Body of pancreas (tissue), 4 donors: ENCODE measurements around the gene ADGRB3. TPM values are rescaled to one million over a fixed set of nuclear protein-coding genes. Genes with fewer than 3 reads are reported as not detected.
"Not testable (repeated sequence)": the region's sequence is repeated elsewhere in the genome, so short reads cannot be mapped to it uniquely, and the experiment has no call there.

Experiments used
- ATAC-seq: fragments of 150-250 bp; one replicate; pipeline ENCODE4 v1.9.1; 2016
- DNase-seq, 4 donors: peaks; one replicate each; pipeline ENCODE4 v3.0.0-alpha.2; 2019
- H3K27ac ChIP-seq, 4 donors: fragments of 200-600 bp; sonication (generic); 1 replicate in 3 of 4; 2 replicates in 1 of 4; pipeline versions ENCODE4 v1.5.1 to v1.6.1; 2016 to 2019; ENCODE audit warnings: mild to moderate bottlenecking in 1 of 4, mixed read lengths in 1 of 4, moderate library complexity in 1 of 4
- H3K27me3 ChIP-seq, 2 donors: fragments of 200-600 bp; sonication (generic); one replicate each; pipeline ENCODE4 v1.6.0; 2016; ENCODE audit warnings: mild to moderate bottlenecking in 1 of 2
- H3K36me3 ChIP-seq, 2 donors: fragments of 200-600 bp; sonication (generic); replicated peaks in 1 of 2; 2 replicates each; pipeline ENCODE4 v1.5.1; 2016; ENCODE audit warnings: low read depth in 2 of 2; ENCODE audit not compliant: insufficient read depth in 1 of 2
- H3K4me1 ChIP-seq: fragments of 200-600 bp; sonication (generic); one replicate; pipeline ENCODE4 v1.6.0; 2016
- H3K4me3 ChIP-seq, 2 donors: fragments of 200-600 bp; sonication (generic); 1 replicate in 1 of 2; 2 replicates in 1 of 2; pipeline ENCODE4 v1.5.1; 2016 to 2019
- H3K9me3 ChIP-seq, 3 donors: fragments of 200-600 bp; sonication (generic); 1 replicate in 2 of 3; 2 replicates in 1 of 3; pipeline ENCODE4 v1.5.1; 2016
- POLR2A ChIP-seq, 3 donors: fragments of 450-650 bp; IDR thresholded peaks; one replicate each; pipeline ENCODE4 v1.6.1; 2016; ENCODE audit warnings: antibody characterized with exemption in 3 of 3, mild to moderate bottlenecking in 2 of 3
- WGBS, 2 donors: methylation state at CpG; one replicate each; pipeline ENCODE4 v1.1.5; 2017; 5-methylcytosine and 5-hydroxymethylcytosine counted together
- intact Hi-C: fragments of 100-400 bp; cut with DNase I; formaldehyde crosslinking; loops from one replicate; pipeline ENCODE4 v1.15.1; 2023
- total RNA-seq, 2 donors: library from RNA; depleted of rRNA; stranded (reverse); fragments of >200 nt; gene quantifications; one replicate each; pipeline ENCODE4 v1.1.0, GENCODE V29; 2016
- TF ChIP-seq, protein P1 (sequence below), 7 experiments: fragments of 450-650 bp in 4 of 7; fragments of 200-600 bp in 3 of 7; sonication (generic) in 3 of 7; IDR thresholded peaks; one replicate each; pipeline ENCODE4 v1.5.1; 2016 to 2019; ENCODE audit warnings: antibody characterized with exemption in 7 of 7

The ADGRB3 gene
- total RNA-seq, 2 donors from 2014 or later, result under 0.01 to 1.3 TPM

DNA sequence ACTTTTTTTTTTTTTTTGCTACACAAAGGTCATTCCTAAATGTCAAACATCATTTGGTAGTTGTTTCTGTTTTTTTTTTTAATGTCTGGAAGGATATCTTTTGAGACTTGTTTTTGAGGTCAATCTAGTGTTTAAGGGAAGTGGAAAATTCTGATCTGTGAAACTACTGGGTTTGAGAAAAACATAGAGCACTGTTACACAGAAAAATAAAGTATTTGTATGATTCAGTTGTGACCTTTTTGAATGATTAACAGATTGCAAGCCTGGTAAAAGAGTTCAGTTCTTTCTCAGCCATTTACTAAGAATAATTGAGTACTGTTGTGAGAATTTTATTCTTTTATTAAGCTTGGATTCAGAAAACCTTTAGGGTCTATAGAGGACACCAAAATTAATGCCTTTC, 276.7 kb downstream of the ADGRB3 start:
- intact Hi-C loops, result no loop called here
- no peak overlapping the region for H3K27ac ChIP-seq
- ATAC-seq (no peak), DNase-seq (no peak)
- no peaks in the 10 kb centered on the region for H3K36me3 ChIP-seq
- TF ChIP-seq, protein P1, sequence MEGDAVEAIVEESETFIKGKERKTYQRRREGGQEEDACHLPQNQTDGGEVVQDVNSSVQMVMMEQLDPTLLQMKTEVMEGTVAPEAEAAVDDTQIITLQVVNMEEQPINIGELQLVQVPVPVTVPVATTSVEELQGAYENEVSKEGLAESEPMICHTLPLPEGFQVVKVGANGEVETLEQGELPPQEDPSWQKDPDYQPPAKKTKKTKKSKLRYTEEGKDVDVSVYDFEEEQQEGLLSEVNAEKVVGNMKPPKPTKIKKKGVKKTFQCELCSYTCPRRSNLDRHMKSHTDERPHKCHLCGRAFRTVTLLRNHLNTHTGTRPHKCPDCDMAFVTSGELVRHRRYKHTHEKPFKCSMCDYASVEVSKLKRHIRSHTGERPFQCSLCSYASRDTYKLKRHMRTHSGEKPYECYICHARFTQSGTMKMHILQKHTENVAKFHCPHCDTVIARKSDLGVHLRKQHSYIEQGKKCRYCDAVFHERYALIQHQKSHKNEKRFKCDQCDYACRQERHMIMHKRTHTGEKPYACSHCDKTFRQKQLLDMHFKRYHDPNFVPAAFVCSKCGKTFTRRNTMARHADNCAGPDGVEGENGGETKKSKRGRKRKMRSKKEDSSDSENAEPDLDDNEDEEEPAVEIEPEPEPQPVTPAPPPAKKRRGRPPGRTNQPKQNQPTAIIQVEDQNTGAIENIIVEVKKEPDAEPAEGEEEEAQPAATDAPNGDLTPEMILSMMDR (IDR thresholded peaks at IDR 0.05), result no peak
- no peak for TF ChIP-seq POLR2A (IDR thresholded peaks at IDR 0.05)
- H3K27me3 ChIP-seq, result no peaks in the 10 kb centered on the region
- H3K4me1 ChIP-seq, result no peaks in the 10 kb centered on the region
- no peaks in the 10 kb centered on the region for H3K9me3 ChIP-seq
- no peak overlapping the region for H3K4me3 ChIP-seq

DNA sequence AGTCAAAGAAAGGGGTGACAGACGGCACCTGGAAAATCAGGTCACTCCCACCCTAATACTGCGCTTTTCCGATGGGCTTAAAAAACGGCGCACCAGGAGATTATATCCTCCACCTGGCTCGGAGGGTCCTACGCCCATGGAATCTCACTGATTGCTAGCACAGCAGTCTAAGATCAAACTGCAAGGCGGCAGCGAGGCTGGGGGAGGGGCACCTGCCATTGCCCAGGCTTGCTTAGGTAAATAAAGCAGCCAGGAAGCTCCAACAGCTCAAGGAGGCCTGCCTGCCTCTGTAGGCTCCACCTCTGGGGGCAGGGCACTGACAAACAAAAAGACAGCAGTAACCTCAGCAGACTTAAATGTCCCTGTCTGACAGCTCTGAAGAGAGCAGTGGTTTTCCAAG, 277.7 kb downstream of the ADGRB3 start:
- WGBS, 2 donors, result 88 to 89% methylated on average over 9 of the region's 9 CpGs
- H3K27me3 ChIP-seq, H3K27ac ChIP-seq, intact Hi-C loops, H3K9me3 ChIP-seq, ATAC-seq, DNase-seq, H3K4me1 ChIP-seq, H3K4me3 ChIP-seq, H3K36me3 ChIP-seq: not testable (repeated sequence)

DNA sequence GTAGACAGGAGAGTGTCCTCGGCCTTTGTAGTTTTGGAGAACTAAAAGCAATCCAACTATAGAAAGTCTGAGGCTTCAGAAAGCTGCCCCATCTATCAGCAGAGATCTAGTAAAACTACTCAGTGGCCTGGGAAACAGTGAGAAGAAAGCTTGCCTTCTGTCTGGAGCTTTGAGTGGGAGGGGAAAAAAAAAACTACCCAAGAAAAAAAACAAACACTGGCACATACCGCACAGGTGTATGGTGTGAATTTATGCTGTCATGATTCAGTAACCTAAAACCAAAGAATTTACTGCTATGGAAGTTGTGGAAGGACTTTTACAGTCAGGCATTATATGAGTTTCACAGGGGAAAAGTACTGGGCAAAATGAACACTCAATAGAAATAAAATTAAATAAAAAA, 280.5 kb downstream of the ADGRB3 start:
- DNase-seq, result no peak
- WGBS, 2 donors, result 41 to 43% methylated on average over 2 of the region's 2 CpGs
- no peaks in the 10 kb centered on the region for H3K4me1 ChIP-seq
- no peaks in the 10 kb centered on the region for H3K36me3 ChIP-seq
- no peaks in the 10 kb centered on the region for H3K27me3 ChIP-seq
- intact Hi-C loops, result no loop called here
- no peaks in the 10 kb centered on the region for H3K9me3 ChIP-seq
- H3K4me3 ChIP-seq, result no peak overlapping the region
- no peak for ATAC-seq
- TF ChIP-seq, protein P1 (IDR thresholded peaks at IDR 0.05), result no peak
- TF ChIP-seq POLR2A (IDR thresholded peaks at IDR 0.05), result no peak
- no peak overlapping the region for H3K27ac ChIP-seq

DNA sequence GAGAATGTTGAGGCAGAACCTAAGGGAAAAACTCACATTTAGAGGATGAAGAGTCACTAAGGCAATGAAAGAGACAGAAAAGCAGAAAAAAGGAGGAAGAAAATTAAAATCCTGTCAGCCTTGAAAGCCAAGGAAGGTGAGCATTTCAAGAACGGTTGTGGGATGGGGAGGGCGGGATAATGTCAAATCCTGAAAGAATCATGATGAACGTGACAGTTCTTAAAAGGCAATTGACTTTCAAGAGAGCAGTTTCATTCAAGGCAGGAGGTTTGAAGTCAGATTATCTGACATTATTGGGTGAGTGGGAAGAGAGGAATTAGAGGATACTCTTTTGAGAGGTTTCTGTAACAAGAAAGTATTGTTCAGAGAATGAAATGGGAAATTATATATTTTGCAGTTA, 284.5 kb downstream of the ADGRB3 start:
- ATAC-seq (no peak), DNase-seq (no peak)
- H3K27ac ChIP-seq, result no peak overlapping the region
- 60 to 64% methylated on average over 3 of the region's 3 CpGs for WGBS, 2 donors
- no peak overlapping the region for H3K4me3 ChIP-seq
- intact Hi-C loops, result no loop called here
- no peaks in the 10 kb centered on the region for H3K9me3 ChIP-seq
- no peaks in the 10 kb centered on the region for H3K36me3 ChIP-seq
- H3K4me1 ChIP-seq, result no peaks in the 10 kb centered on the region
- TF ChIP-seq, protein P1 (IDR thresholded peaks at IDR 0.05), result no peak
- no peak for TF ChIP-seq POLR2A (IDR thresholded peaks at IDR 0.05)
- no peaks in the 10 kb centered on the region for H3K27me3 ChIP-seq

DNA sequence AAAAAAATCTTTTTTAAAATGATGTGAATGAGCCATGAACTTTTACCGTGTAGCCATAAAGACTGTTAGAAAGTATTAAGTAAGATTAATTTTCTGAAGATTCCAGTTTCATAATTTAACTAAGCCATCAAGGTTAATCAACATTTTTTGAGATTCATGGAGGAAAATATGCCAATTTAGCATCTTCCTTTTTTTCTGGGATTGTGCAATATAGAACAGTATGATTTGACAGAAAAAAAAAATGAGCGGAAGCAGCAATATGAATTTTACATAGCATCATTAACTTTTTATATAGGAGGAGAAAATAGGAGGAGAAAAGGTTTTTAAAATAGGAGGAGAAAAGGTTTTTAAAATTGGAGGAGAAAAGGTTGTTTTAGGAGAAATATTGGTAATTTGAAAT, 306.3 kb downstream of the ADGRB3 start:
- intact Hi-C loops, result no loop called here
- 85 to 87% methylated on average over 2 of the region's 2 CpGs for WGBS, 2 donors
- no peaks in the 10 kb centered on the region for H3K27me3 ChIP-seq
- no peak for DNase-seq
- no peaks in the 10 kb centered on the region for H3K36me3 ChIP-seq
- ATAC-seq, result no peak
- H3K27ac ChIP-seq, result no peak overlapping the region
- no peaks in the 10 kb centered on the region for H3K4me1 ChIP-seq
- no peaks in the 10 kb centered on the region for H3K9me3 ChIP-seq
- TF ChIP-seq, protein P1 (IDR thresholded peaks at IDR 0.05), result no peak
- TF ChIP-seq POLR2A (IDR thresholded peaks at IDR 0.05), result no peak
- no peak overlapping the region for H3K4me3 ChIP-seq
